Activated CD8-positive, alpha-beta memory T cell treated with anti-CD3 and anti-CD28 coated beads, Interleukin-2, amount 50 U/mL, for 48 hours (primary cell): ENCODE measurements around the gene PRR12.

Experiments
- DNase-seq: peaks from one replicate; pipeline ENCODE4 v3.0.0-alpha.2; 2020

Gene PRR12

GRCh38 chr19:49651029-49651819, 60.2 kb downstream of the PRR12 start:
- no peak for DNase-seq

- DNase-seq = no peak
These were observed 61.0 kb downstream of the PRR12 start for GRCh38 chr19:49651820-49652550.

GRCh38 chr19:49652551-49653465, 61.8 kb downstream of the PRR12 start:
- DNase-seq = no peak

DNA sequence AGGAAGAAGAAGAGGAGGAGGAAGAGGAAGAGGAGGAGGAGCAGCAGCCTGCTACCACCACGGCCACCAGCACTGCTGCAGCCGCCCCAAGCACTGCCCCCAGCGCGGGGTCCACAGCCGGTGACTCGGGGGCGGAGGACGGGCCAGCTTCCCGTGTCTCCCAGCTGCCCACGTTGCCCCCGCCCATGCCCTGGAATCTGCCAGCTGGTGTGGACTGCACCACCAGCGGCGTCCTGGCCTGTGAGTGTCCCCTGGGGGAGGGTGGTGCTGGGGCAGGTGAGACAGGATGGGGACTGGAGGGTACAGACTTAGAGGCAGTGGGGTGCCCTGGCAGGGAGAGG, 62.5 kb downstream of the PRR12 start:
- no peak for DNase-seq

- DNase-seq = no peak
These were observed 63.6 kb downstream of the PRR12 start for GRCh38 chr19:49654581-49654980.

DNA sequence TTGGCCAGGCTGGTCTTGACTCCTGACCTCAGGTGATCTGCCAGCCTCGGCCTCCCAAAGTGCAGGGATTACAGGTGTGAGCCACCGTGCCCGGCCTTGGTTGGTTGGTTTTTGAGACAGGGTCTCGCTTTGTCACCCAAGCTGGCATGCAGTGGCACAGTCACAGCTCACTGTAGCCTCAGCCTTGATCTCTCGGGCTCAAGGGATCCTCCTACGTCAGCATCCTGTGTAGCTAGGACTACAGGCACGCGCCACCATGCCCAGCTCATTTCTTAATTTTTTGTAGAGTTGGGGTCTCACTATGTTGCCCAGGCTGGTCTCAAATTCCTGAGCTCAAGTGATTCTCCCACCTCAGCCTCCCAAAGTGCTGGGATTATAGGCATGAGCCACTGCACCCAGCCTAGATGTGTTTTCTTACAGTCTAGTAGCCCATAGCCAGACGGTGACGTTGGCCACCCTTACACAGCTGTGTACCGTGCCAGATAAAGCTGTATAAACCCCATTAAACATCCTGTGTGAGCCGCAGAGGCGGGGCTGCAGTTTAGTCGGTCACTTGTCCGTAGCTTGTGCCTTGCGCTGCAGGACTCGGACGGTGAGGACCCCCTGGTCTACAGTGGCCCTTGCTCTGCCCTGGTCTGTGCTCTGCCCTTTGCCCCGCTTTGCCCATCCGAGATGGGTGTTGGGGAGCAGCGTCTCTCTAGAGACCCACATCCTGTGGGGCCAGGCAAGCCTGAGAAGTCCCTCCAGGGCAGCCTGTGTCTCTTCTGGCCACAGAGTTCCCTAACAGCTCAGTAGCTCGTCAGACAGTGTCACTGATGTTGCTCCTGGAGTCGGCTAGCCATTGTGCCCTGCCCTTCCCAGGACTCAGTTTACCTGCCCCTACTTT, 64.8 kb downstream of the PRR12 start:
- DNase-seq = no peak

DNA sequence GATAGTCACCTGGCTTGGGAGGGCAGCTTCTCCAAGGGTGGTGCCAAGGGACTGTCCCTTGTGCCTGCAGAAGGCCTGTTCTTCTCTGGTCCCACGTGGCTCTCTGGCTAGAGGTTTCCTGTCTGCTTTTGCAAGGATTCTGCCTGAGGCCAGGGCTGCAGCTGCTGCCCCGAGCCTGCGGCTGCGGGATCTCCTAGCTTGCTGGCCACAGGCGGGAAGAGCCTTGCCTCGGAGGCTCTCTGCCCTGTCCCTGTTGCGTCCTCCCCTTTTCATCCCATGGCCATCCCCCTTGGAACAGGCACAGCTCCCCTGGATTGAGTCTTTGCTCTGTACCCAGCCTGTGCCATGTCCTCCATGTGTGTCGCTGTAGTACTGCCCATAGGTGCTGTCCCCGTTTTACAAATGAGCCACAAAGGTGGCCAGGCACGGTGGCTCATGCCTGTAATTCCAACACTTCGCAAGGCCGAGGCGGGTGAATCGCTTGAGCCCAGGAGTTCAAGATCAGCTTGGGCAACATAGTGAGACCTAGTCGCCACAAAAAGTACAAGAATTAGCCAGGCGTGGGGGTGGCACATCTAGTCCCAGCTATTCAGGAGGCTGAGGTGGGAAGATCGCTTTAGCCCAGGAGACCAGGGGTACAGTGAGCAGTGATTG, 65.6 kb downstream of the PRR12 start:
- DNase-seq = no peak

DNA sequence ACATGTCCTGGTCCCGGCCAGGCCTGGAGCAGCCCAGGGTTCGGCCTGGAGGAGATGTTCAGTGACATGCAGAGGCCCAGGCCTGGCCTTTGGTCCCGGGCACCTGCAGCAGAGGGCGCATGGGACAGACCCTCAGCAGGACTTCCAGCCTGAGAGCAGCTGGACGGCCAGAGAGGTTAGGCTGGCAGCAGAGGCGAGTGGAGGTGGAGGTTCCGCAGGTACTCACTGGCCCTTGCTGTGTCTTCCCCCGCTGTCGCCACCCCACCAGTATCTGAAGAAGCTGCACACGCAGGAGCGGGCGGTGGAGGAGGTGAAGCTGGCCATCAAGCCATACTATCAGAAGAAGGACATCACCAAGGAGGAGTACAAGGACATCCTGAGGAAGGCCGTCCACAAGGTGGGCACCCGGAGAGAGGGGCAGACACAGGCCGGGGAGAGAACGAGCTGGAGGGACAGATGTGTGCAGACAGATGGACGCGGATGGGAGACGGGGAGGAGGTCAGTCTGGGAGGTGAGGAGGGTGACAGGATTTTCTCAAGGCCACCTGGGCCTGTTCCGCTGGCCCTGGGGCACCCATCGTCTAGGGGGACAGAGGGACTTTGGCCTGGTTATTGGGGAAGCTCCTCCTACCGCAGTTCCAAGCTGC, 66.6 kb downstream of the PRR12 start:
- DNase-seq = no peak

DNA sequence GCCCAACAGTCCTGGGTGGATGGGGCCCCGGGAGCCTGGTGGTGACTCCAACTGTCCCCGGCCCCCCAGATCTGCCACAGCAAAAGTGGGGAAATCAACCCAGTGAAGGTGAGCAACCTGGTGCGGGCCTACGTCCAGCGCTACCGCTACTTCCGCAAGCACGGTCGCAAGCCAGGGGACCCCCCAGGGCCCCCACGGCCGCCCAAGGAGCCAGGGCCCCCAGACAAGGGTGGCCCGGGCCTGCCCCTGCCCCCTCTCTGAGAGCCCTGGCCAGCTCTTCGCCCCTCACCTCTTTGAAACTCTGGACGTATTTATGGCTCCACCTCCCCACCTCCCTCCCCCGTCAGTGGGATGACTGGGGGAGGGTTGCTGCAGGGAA, 67.1 kb downstream of the PRR12 start:
- no peak for DNase-seq

DNA sequence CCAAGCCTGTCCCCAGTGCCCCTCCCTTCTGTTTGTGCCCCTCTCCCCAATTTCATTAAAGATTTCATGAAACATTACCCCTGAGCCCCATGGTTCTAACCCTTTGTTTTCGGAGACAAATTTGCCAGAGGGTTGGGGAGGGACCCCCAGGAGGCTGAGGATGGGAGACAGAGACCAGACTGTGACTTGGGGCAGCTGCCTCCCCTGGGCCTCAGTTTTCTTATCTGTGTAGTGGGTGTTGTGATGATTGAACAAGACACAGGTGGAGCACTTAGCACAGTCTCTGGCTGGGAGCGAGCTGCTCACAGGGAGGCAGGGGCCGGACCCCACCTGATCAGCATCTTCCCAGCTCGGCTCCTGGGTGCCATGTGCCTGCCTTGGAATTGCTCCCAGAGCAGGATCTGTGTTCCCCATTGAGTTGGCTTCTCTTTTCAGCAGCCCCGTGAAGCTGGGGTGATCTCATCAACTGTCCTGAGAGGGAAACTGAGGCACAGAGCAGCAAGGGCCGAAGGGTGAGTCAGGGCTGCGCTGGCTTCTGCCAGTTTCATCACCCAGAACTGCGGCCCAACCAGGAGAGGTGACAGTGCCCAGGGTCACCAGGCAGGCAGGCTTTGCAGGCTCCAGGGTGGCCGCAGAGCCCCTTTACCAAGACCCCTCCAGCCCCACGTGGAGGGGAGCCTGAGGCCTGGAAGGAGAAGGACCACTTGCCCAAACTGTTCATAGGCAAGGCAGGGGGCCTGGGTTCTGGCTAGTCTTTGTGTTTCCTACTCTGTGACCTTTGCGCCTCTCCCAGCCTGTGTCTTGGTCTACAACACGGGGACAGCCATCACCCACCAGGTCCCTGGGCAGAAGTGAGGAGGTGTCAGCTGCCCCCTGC, 67.8 kb downstream of the PRR12 start:
- DNase-seq = no peak

DNA sequence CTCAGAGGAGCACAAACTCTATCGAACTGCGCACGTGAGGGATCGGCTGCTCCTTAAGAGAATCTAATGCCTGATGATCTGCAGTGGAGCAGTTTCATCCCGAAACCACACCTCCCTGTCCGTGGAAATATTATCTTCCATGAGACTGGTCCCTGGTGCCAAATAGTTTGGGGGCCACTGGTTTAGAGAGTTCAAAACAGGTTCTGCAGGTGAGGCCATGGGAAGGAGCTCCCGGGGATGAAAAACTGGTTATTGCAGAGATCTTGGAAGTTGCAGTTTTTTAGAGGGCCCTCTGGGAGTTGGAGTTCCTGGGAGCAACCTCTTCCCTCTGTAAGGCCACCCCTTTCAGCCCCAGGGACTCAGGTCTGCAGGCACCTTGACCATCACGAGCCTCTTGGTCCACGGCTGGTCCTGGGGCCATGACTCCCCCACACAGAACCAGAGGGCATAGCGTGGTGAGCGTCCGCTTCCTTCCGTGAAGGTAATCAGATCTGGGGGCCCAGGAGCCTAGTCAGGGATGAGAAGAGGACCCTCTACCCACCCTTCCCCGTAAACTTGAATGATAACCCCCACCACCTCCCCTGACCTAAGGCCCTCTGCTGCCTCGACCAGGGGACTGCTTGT, 69.5 kb downstream of the PRR12 start:
- DNase-seq = no peak

GRCh38 chr19:49662011-49662410, 71.0 kb downstream of the PRR12 start:
- no peak for DNase-seq

- no peak for DNase-seq
These were observed 72.2 kb downstream of the PRR12 start for GRCh38 chr19:49663224-49663623.

- DNase-seq = peak; percentile 97
These were observed 73.4 kb downstream of the PRR12 start for GRCh38 chr19:49664171-49665035.

GRCh38 chr19:49665036-49665350, 74.0 kb downstream of the PRR12 start:
- DNase-seq = no peak

- DNase-seq = peak; percentile 100
These were observed 74.6 kb downstream of the PRR12 start, which contains the start of the genes BCL2L12 and IRF3 for GRCh38 chr19:49665351-49666119. Gene BCL2L12 (plus strand): TSS chr19:49665933. CDS start chr19:49666693, 760 bp downstream. Gene IRF3 (minus strand): TSS chr19:49665857. CDS start chr19:49664838, 1,019 bp downstream.

GRCh38 chr19:49666120-49666444, 75.1 kb downstream of the PRR12 start:
- DNase-seq = no peak

DNA sequence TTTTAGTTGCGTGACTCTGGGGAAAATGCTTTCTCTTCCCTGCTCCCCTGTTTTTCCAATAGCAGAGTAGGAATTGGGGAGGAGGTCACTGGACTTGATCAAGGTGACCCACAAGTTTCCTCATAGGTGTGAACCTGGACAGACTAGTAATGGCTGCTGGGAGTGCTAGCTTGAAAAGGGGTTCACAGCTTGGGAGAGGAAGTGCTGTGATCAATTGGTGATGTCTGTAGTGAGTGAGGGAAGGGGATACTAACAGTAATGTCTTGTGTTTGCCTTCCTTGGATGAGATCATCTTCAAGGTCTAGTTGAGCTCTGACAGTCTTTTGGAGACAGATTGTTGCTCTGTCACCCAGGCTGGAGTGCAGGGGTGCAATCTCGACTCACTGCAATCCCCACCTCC, 76.5 kb downstream of the PRR12 start:
- no peak for DNase-seq
